ENCODE results near the gene CCT4.
"Not testable (repeated sequence)": the region's sequence is repeated elsewhere in the genome, so short reads cannot be mapped to it uniquely, and the experiment has no call there.

The CCT4 gene

GRCh38 chr2:61888267-61889055 is at the start of gene CCT4:
Gene CCT4, minus strand, starts transcription at chr2:61888656. Its CDS starts 149 bp downstream, at chr2:61888507.
- peak; percentile 89 for DNase-seq (ENCODE audit: low read depth)

- no peak for DNase-seq (ENCODE audit: low read depth)
These were observed 49.4 kb upstream of the CCT4 start for GRCh38 chr2:61937886-61938285.

GRCh38 chr2:61937098-61937497 is 48.6 kb upstream of the CCT4 start:
- no peak for DNase-seq (ENCODE audit: low read depth)

GRCh38 chr2:61928826-61929461 is 40.5 kb upstream of the CCT4 start:
- DNase-seq (ENCODE audit: low read depth), result no peak

GRCh38 chr2:61926531-61927477 is 38.3 kb upstream of the CCT4 start:
- no peak for DNase-seq (ENCODE audit: low read depth)

- DNase-seq (ENCODE audit: low read depth), result no peak
These were observed 36.6 kb upstream of the CCT4 start for GRCh38 chr2:61924895-61925663.

GRCh38 chr2:61922714-61923113 is 34.3 kb upstream of the CCT4 start:
- DNase-seq (ENCODE audit: low read depth), result no peak

- no peak for DNase-seq (ENCODE audit: low read depth)
These were observed 32.1 kb upstream of the CCT4 start for GRCh38 chr2:61920548-61920947.

GRCh38 chr2:61914794-61915193 is 26.3 kb upstream of the CCT4 start:
- not testable (repeated sequence) for DNase-seq (ENCODE audit: low read depth)

GRCh38 chr2:61911510-61911909 is 23.1 kb upstream of the CCT4 start:
- peak; percentile 27 for DNase-seq (ENCODE audit: low read depth)

GRCh38 chr2:61910603-61911002 is 22.1 kb upstream of the CCT4 start:
- DNase-seq (ENCODE audit: low read depth), result peak; percentile 38

GRCh38 chr2:61909116-61909515 is 20.7 kb upstream of the CCT4 start:
- no peak for DNase-seq (ENCODE audit: low read depth)

- no peak for DNase-seq (ENCODE audit: low read depth)
These were observed 17.7 kb upstream of the CCT4 start for GRCh38 chr2:61906186-61906470.

- DNase-seq (ENCODE audit: low read depth), result peak; percentile 77
These were observed 17.1 kb upstream of the CCT4 start, which contains the start of gene COMMD1 for GRCh38 chr2:61905372-61906185. Gene COMMD1, plus strand, starts transcription at chr2:61905674. Its CDS starts 5 bp downstream, at chr2:61905679.

GRCh38 chr2:61900281-61900680 is 11.8 kb upstream of the CCT4 start:
- DNase-seq (ENCODE audit: low read depth), result no peak

- DNase-seq (ENCODE audit: low read depth), result peak; percentile 53
These were observed 10.4 kb upstream of the CCT4 start for GRCh38 chr2:61898810-61899209.

- DNase-seq (ENCODE audit: low read depth), result peak; percentile 58
These were observed 664 bp downstream of the CCT4 start for GRCh38 chr2:61887717-61888266.

- no peak for DNase-seq (ENCODE audit: low read depth)
These were observed 2.4 kb downstream of the CCT4 start for GRCh38 chr2:61885896-61886603.

GRCh38 chr2:61882850-61883249 is 5.6 kb downstream of the CCT4 start:
- no peak for DNase-seq (ENCODE audit: low read depth)

GRCh38 chr2:61879351-61879750 is 9.1 kb downstream of the CCT4 start:
- DNase-seq (ENCODE audit: low read depth), result not testable (repeated sequence)
